Retinal pigment epithelial cell (primary cell): ENCODE data around the gene UCHL5.

ENCODE experiments used
- DNase-seq: peaks from one replicate; pipeline ENCODE4 v3.0.0-alpha.2; 2010; ENCODE audit warnings: low read depth
- H3K4me3 ChIP-seq: 2 replicates; pipeline ENCODE4 v1.5.1; 2011; ENCODE audit warnings: mild to moderate bottlenecking, low read length, control low read depth, moderate library complexity
- CTCF ChIP-seq: conservative IDR thresholded peaks from 2 replicates; pipeline ENCODE4 v1.5.1; 2011; ENCODE audit warnings: low read depth, low read length, control low read depth, inconsistent platforms

The UCHL5 gene

GRCh38 chr1:192976576-192976975, 82.6 kb downstream of the UCHL5 start:
- no peak for DNase-seq
- no peak overlapping the region for H3K4me3 ChIP-seq
- no peak for TF ChIP-seq CTCF

GRCh38 chr1:192974701-192975100, 84.5 kb downstream of the UCHL5 start:
- no peak overlapping the region for H3K4me3 ChIP-seq
- DNase-seq, result peak; percentile 81

GRCh38 chr1:192973988-192974387, 85.2 kb downstream of the UCHL5 start:
- DNase-seq, result no peak
- H3K4me3 ChIP-seq, result no peak overlapping the region
- TF ChIP-seq CTCF, result no peak

More at GRCh38 chr1:192974701-192975100, 84.5 kb downstream of the UCHL5 start:
- no peak for TF ChIP-seq CTCF

GRCh38 chr1:192973202-192973601, 86.0 kb downstream of the UCHL5 start:
- DNase-seq, result no peak
- no peak overlapping the region for H3K4me3 ChIP-seq
- TF ChIP-seq CTCF, result no peak

- no peak for TF ChIP-seq CTCF
- no peak overlapping the region for H3K4me3 ChIP-seq
- no peak for DNase-seq
Measured at GRCh38 chr1:192969091-192969490, 90.1 kb downstream of the UCHL5 start.

- H3K4me3 ChIP-seq, result no peak overlapping the region
- no peak for DNase-seq
- TF ChIP-seq CTCF, result no peak
Measured at GRCh38 chr1:192968323-192968722, 90.8 kb downstream of the UCHL5 start.

- TF ChIP-seq CTCF, result no peak
- DNase-seq, result no peak
- no peak overlapping the region for H3K4me3 ChIP-seq
Measured at GRCh38 chr1:192967901-192968300, 91.3 kb downstream of the UCHL5 start.
